Caco-2 (cell line): Measurements from ENCODE around the gene SEC11C. TPM values are rescaled to one million over a fixed set of nuclear protein-coding genes. Genes with fewer than 3 reads are reported as not detected.

Source experiments
- BruUV-seq: library from RNA; stranded (reverse); fragments of 400-500 nt; replicated peaks from 2 replicates; lab custom pipeline; 2021; lab: Mats Ljungman, UMichigan
- CTCF ChIA-PET: fragments of 300-600 bp; sonication (Branson Sonifier 250); formaldehyde crosslinking; loops from one replicate; lab custom pipeline; 2022; ENCODE audit warnings: antibody characterized with exemption; lab: Charles Lee
- POLR2A ChIA-PET: fragments of 300-600 bp; sonication (Branson Sonifier 250); formaldehyde crosslinking; loops from one replicate; lab custom pipeline; 2022; ENCODE audit warnings: antibody characterized with exemption; lab: Charles Lee
- DNase-seq, 2 experiments: peaks; one replicate each; pipeline versions ENCODE4 v3.0.0 to v3.0.0-alpha.2; 2020 to 2022
- H3K27me3 ChIP-seq: replicated peaks from 2 replicates; pipeline ENCODE4 v1.6.0; 2011; ENCODE audit warnings: low read length; ENCODE audit not compliant: control insufficient read depth, insufficient read depth
- H3K36me3 ChIP-seq: 2 replicates; pipeline ENCODE4 v1.5.1; 2011; ENCODE audit warnings: low read length; ENCODE audit not compliant: control insufficient read depth, insufficient read depth
- H3K4me1 ChIP-seq: fragments of 250-450 bp; sonication (Bioruptor Pico); 2 replicates; pipeline ENCODE4 v1.5.1; 2020; ENCODE audit warnings: mild to moderate bottlenecking
- H3K4me3 ChIP-seq: 2 replicates; pipeline ENCODE4 v1.5.1; 2011; ENCODE audit warnings: low read depth, mild to moderate bottlenecking, control low read depth, low read length
- H3K9me3 ChIP-seq: fragments of 250-450 bp; sonication (Bioruptor Pico); 2 replicates; pipeline ENCODE4 v1.5.1; 2020; ENCODE audit warnings: mild to moderate bottlenecking, moderate library complexity
- H3K27ac Mint-ChIP-seq: one replicate; pipeline ENCODE4 v1.8.0; 2022; ENCODE audit warnings: mixed read lengths; ENCODE audit not compliant: unreplicated experiment
- H3K27me3 Mint-ChIP-seq: one replicate; pipeline ENCODE4 v1.8.0; 2022; ENCODE audit warnings: mixed read lengths; ENCODE audit not compliant: insufficient read depth, unreplicated experiment
- H3K36me3 Mint-ChIP-seq: one replicate; pipeline ENCODE4 v1.8.0; 2022; ENCODE audit warnings: mild to moderate bottlenecking, mixed read lengths; ENCODE audit not compliant: insufficient read depth, unreplicated experiment
- H3K4me1 Mint-ChIP-seq: one replicate; pipeline ENCODE4 v1.8.0; 2022; ENCODE audit warnings: low read depth, mixed read lengths; ENCODE audit not compliant: unreplicated experiment
- H3K4me3 Mint-ChIP-seq: one replicate; pipeline ENCODE4 v1.8.0; 2022; ENCODE audit warnings: mild to moderate bottlenecking, moderate library complexity, mixed read lengths; ENCODE audit not compliant: unreplicated experiment
- H3K9me3 Mint-ChIP-seq: one replicate; pipeline ENCODE4 v1.8.0; 2022; ENCODE audit warnings: mixed read lengths; ENCODE audit not compliant: unreplicated experiment
- CTCF ChIP-seq, 2 experiments: fragments of 200-600 bp in 1 of 2; IDR thresholded peaks; 1 replicate in 1 of 2; 2 replicates in 1 of 2; pipeline versions ENCODE4 v1.5.1 to v1.8.0; 2011 to 2022; ENCODE audit warnings: antibody characterized with exemption in 1 of 2, control low read depth in 1 of 2, inconsistent platforms in 1 of 2, low read depth in 1 of 2, low read length in 1 of 2, mild to moderate bottlenecking in 1 of 2, moderate library complexity in 1 of 2; ENCODE audit not compliant: insufficient read depth in 1 of 2, severe bottlenecking in 1 of 2, unreplicated experiment in 1 of 2
- intact Hi-C: fragments of 100-400 bp; cut with micrococcal nuclease; formaldehyde crosslinking; loops from one replicate; pipeline ENCODE4 v1.10.0; 2022; ENCODE audit not compliant: unreplicated experiment
- total RNA-seq: library from RNA; stranded (reverse); gene quantifications from 2 replicates; pipeline ENCODE4 v1.2.3, GENCODE V29; 2022

Gene SEC11C
- total RNA-seq, 1 experiment from 2014 or later = 36.1 TPM

DNA sequence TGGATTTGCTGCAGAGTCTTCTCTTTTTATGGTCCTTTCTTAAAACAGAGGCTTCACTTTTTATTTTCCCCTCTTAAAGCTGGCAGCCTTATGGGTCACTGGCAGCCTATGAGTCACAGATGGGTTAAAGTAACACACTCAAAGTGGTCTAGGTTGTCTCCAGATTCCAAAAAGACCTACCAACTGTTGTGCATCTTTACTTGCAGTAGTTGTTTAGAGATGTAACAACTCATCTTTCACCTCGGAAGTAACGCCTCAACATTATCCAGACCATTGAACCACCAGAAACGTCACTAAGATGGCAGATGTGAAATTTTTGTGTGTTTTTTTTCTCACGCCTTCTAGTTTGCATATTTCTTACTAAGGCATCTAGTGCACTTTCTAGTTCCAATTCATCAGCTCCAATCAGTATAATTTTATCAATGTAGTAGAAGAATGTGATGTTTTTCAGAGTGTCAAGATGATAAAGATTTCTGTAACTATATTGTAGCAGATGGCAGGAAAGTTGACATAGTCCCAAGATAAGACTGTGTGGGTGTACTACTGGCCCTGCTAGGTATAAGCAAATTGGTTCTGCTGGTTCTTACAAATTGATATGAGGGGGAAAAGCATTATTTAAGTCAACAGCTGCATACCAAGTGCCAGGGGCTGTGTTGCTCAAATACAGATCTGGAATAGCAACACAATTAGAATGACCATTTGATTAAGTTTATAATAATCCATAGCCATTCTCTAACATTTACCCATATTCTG is 9.6 kb upstream of the SEC11C start:
- no peaks in the 10 kb centered on the region for H3K27me3 ChIP-seq
- BruUV-seq = no TSS peak

DNA sequence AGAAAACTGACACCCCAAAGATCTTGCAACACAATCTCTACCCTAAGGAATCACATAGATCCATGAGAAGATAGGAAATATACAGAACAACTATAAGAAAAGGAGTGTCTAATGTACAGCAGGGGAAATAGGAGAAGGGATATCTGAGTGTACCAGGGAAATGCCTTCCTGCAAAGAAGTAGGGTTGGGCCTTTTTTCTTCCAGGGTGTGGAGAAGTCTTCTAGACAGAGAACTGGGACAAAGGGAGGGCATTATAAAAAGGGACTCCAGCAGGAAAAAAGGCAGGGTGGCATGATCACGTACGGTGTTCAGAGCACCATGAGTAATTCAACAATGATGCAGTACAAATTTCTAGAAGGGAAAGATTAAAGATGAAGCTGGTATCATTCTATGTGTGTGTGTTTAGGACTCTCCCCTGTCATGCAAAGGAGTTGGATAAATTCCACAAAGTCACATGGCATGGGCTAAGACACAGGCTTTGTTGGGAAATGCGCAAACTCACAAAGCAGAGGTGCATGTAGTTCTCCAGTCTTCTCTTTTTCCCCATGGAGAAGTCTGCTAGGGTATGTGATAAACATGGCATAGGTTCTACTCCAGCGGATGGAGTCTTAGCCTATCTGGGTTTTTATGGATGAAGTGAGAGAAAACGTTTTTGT is 6.7 kb upstream of the SEC11C start:
- intact Hi-C loops = no loop called here
- Histone ChIP-seq H3K9me3 (no peaks in the 10 kb centered on the region), H3K4me1 (no peaks in the 10 kb centered on the region), H3K4me3 (no peak overlapping the region), H3K36me3 (no peaks in the 10 kb centered on the region), H3K27me3 (no peaks in the 10 kb centered on the region)
- ChIA-PET CTCF (no interaction called here), POLR2A (no interaction called here)
- no peak for TF ChIP-seq CTCF (IDR thresholded peaks at IDR 0.05; ENCODE audit: insufficient read depth in 1 of 2, low read depth in 1 of 2, low read length in 1 of 2, severe bottlenecking in 1 of 2, unreplicated experiment in 1 of 2)
- DNase-seq = no peak
- H3K27me3 Mint-ChIP-seq = peaks cover 7% of the 10 kb centered on the region
- H3K27ac Mint-ChIP-seq = no peak overlapping the region
- no peak overlapping the region for H3K4me3 Mint-ChIP-seq
- H3K36me3 Mint-ChIP-seq = no peaks in the 10 kb centered on the region
- H3K4me1 Mint-ChIP-seq = no peaks in the 10 kb centered on the region
- BruUV-seq = no TSS peak
- no peaks in the 10 kb centered on the region for H3K9me3 Mint-ChIP-seq

More for the DNA sequence above, 9.6 kb upstream of the SEC11C start:
- H3K9me3 ChIP-seq = no peaks in the 10 kb centered on the region
- Mint-ChIP-seq H3K4me3 (no peak overlapping the region), H3K4me1 (no peaks in the 10 kb centered on the region), H3K27ac (no peak overlapping the region), H3K36me3 (no peaks in the 10 kb centered on the region), H3K9me3 (no peaks in the 10 kb centered on the region), H3K27me3 (peaks cover 7% of the 10 kb centered on the region)
- H3K36me3 ChIP-seq = no peaks in the 10 kb centered on the region
- no peaks in the 10 kb centered on the region for H3K4me1 ChIP-seq
- DNase-seq = no peak
- no peak overlapping the region for H3K4me3 ChIP-seq
- ChIA-PET CTCF (no interaction called here), POLR2A (no interaction called here)
- intact Hi-C loops = no loop called here
- no peak for TF ChIP-seq CTCF (IDR thresholded peaks at IDR 0.05; ENCODE audit: insufficient read depth in 1 of 2, low read depth in 1 of 2, low read length in 1 of 2, severe bottlenecking in 1 of 2, unreplicated experiment in 1 of 2)

DNA sequence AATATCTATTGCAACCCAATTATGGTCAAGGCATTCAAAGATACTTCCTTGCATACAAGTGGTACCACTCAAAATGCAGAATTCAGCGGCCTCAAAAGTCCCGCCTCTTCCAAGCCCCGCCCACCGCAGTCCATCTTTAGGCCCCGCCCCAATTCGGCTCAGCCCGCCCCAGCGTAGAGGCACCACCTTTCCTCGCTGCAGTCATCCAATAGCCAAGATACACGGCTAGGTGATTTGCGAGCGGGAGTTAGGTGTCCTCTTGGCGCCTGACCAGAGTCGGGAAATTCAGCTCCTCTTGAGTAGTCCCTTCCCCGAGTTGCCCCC is 431 bp upstream of the SEC11C start:
- Histone ChIP-seq H3K4me1 (no peaks in the 10 kb centered on the region), H3K9me3 (no peaks in the 10 kb centered on the region), H3K36me3 (no peaks in the 10 kb centered on the region), H3K27me3 (no peaks in the 10 kb centered on the region), H3K4me3 (peak overlapping the region; percentile 67)
- POLR2A ChIA-PET = no interaction called here
- Mint-ChIP-seq H3K4me1 (no peaks in the 10 kb centered on the region), H3K36me3 (no peaks in the 10 kb centered on the region), H3K4me3 (peak overlapping the region; percentile 76), H3K27ac (peak overlapping the region; percentile 78), H3K9me3 (no peaks in the 10 kb centered on the region), H3K27me3 (no peaks in the 10 kb centered on the region)
- CTCF ChIA-PET = no interaction called here
- intact Hi-C loops = no loop called here
- DNase-seq = peak; percentile 82 to 83
- no peak for TF ChIP-seq CTCF (IDR thresholded peaks at IDR 0.05; ENCODE audit: insufficient read depth in 1 of 2, low read depth in 1 of 2, low read length in 1 of 2, severe bottlenecking in 1 of 2, unreplicated experiment in 1 of 2)
- no TSS peak for BruUV-seq
